GM19397 (cell line): Measurements from ENCODE around the gene TCF19.

Source experiments
- ATAC-seq: cut with Tn5 transposase; IDR thresholded peaks from one replicate; pipeline ENCODE4 v1.9.1; 2021; ENCODE audit warnings: mild to moderate bottlenecking, moderate library complexity; ENCODE audit not compliant: unreplicated experiment

The TCF19 gene, protein sequence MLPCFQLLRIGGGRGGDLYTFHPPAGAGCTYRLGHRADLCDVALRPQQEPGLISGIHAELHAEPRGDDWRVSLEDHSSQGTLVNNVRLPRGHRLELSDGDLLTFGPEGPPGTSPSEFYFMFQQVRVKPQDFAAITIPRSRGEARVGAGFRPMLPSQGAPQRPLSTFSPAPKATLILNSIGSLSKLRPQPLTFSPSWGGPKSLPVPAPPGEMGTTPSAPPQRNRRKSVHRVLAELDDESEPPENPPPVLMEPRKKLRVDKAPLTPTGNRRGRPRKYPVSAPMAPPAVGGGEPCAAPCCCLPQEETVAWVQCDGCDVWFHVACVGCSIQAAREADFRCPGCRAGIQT

DNA sequence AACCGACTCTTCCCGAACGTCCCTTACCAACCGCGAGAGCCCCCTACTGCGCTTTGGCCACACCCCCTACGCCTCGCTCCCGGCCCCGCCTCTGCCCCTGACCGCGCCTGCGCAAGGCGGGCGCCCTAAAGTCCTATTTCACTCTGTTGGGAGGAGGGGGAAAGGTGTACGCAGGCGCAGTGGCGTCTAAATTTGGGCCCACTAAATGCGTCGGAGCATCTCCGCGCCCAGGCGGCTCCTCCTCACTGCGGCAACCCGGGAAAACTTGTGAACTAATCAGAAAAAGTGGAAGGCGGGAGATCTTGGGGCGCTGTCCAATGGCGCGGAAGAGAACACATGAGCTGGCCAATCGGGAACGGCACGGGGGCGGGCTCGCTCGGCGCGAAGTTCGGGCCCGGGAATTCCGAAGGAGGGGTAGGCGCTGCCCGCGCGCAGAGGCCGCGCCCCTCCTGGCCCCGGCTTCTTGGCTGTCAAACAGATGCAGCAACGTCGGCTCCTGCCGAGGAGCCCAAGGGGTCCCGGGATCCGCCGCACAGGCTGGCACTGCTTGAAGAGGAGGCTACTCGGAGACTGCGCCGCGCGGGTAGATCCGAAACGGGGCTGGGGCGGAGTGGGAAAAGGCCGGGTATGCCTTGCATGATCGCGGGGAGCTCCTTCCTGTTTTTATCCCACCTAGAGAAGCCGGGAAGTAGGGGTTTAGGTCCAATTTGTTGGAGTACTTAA is at the start of gene TCF19:
Gene TCF19 (plus strand): TSS at position 450 of the 723 bp plus-strand sequence. CDS start 881 bp downstream, outside the sequence.
- ATAC-seq, result peak; percentile 90

DNA sequence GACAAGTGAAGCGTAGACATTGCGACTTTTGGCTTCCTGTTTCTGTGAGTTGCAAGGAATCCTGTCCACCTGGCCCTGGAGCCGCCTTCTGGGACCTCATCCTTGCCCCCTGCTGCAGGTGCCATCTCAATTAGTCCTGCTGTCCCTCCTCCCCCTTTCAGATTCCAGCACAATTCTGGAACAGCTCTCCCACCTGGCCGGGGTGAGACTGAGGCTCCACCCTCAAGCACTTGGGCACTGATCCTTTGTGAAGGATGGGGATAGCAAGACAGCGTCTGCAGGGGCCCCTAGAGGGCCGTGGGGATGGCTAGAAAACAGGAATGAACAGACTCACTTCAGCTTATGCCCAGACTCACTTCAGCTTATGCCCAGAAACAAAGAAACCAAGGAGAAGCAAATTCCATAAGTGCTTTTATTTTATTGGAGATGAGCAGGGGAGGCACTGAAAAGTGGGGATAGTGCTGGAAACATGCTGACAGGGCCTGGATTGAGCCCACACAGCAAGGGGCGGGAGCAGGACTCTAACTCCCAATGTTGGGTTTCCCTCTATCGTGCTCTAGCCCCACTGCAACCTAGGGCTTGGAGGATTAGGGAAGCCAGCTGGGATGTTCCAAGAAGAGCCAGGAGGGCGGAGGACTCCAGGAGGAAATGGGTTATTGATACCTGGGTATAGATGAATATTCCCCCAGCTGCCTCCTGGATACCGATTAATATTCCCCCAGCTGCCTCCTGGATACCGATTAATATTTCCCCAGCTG is 47.4 kb upstream of the TCF19 start:
- no peak for ATAC-seq

GRCh38 chr6:31111712-31112111 is 46.7 kb upstream of the TCF19 start:
- no peak for ATAC-seq

DNA sequence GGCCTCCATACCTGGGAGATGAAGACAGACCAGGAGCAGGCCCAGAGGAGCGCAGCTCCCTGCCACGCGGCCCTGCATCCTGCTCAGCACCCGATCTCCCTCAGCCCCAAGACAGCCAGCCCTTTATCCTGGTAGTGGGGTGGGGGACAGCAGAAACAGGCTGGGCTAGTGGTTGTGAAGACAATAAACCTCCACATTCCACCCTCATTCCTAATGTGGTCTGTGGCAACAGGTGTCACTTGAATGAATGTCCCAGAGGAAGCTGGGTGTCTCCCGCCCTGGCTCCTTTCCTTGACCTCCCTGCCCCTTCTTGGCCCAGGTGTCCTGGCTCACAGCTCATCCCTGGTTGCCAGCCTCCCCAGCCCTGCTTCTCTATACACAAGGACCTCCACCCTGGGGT is 45.9 kb upstream of the TCF19 start, which contains the start of gene C6orf15:
Gene C6orf15 (minus strand): TSS at position 98 of the 400 bp plus-strand sequence. CDS start 20 bp downstream, at position 78.
- no peak for ATAC-seq

DNA sequence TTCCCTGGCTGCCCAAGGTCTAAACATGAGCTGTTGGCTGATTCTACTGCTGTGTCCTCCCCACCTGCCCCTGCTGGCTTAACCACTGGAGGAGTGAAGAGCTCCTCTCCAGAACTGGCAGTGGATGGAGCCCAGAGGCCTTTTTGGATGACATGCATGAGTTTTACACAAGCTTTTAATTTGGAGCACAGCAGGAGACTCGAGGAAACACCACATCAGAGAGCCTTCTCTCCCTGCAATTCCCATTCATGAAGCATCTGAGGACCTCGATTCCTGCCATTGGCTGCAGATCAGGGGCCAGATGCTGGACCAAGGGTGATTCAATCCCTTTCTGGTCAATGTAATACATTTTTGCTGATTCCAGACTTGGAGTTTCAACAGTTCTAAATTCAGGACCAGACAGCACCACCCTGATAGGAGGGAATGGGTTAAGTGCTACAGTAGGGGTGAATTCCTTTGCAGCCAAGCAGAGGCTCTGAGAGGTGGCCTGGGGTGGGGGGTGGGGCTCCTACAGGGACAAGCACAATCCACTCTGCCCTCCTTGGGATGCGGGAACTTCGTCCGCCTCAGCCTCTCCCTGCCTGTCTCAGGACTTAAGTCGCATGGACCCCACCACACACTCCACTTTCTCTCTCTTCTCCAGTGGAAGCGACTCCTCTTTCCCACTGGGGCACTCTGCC is 44.4 kb upstream of the TCF19 start:
- ATAC-seq, result no peak

DNA sequence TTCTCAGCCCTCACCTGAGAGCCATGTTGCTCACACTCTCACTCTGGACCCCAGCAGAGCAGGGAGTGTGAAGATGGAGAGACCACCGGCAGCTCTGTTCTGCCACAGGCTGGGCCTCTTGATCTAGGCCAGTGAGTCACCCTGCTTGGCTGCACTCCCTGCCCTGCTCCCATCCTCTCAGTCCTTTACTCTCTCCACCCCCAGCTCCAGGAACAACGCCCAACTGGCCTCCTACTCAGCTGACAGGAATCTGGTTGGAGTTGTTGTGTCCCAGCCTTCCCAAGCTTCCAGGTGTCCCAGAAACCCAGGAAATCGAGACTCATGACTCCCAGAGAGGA is 43.9 kb upstream of the TCF19 start, which contains the start of gene PSORS1C1:
Gene PSORS1C1 (plus strand): TSS at position 260 of the 338 bp plus-strand sequence. CDS start 14,833 bp downstream, outside the sequence.
- no peak for ATAC-seq

- ATAC-seq, result no peak
Measured at GRCh38 chr6:31114970-31115849, 43.2 kb upstream of the TCF19 start.

DNA sequence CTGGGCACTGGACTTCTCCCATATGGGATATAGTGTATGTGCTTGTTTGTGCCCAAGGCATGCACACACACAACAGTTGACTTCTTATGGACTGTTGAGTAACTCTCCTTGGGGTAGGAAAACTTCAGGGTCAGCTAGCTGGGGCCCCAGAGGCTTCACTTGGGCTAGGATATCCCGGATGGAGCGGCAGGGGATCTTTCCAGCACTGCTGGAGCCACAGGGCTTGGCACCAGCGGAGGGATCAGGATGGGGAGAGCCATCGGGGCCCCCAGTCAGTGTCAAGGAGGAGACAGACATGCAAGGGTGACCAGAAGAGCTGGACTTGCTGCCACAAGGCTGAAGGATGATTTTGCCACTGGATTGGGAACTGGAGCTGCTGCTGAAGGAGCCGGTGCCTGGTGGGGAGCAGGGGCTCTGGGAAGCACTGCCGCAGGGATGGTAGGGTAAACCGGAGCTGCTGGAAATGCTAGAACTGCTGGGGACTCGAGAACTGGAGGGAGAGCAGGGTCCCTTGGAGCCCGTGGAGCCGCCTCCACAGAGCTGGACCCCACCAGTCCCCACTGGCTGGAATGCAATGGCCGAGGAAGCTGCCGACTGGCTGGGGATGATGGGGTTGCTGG is 42.3 kb upstream of the TCF19 start:
- ATAC-seq, result no peak

DNA sequence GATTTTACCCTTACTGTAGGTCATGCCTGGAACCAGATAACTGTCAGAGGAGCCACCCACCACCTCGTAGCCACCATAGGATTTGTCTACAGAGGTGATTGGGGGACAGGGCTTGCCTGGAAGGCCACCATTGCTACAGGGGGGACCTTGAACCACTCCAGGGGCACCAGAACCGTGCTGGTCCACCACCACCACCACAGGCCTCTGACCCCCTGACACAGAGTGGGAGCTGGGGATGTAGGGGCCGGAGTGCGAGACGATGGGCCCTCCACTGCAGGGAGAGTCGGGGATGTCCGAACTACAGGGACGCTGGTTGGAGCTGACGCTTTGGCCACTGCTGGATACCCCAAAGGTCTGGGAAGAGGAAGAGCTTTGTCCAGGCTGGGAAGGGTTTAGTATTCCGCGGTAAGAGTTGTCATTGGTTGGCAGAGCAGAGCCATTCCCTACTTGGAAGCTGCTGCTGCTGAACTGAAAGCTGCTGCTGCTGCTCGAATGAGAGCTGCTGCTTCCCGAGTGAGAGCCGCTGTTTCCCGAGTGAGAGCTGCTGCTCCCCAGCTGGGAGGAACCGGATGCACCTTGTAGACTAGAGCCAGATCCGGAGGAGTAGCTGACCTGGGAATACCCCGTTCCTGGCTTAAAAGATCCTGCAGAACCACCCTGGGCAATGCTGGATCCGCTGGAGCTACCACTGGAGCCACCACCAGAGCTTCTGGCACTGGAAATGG is 41.6 kb upstream of the TCF19 start:
- no peak for ATAC-seq

GRCh38 chr6:31118178-31118577 is 40.2 kb upstream of the TCF19 start:
- no peak for ATAC-seq

- ATAC-seq, result no peak
Measured at GRCh38 chr6:31120151-31120915, 38.1 kb upstream of the TCF19 start, which contains the start of gene CDSN. TSS of gene CDSN (minus strand) at chr6:31120446. CDS start at chr6:31120419, 27 bp downstream.

DNA sequence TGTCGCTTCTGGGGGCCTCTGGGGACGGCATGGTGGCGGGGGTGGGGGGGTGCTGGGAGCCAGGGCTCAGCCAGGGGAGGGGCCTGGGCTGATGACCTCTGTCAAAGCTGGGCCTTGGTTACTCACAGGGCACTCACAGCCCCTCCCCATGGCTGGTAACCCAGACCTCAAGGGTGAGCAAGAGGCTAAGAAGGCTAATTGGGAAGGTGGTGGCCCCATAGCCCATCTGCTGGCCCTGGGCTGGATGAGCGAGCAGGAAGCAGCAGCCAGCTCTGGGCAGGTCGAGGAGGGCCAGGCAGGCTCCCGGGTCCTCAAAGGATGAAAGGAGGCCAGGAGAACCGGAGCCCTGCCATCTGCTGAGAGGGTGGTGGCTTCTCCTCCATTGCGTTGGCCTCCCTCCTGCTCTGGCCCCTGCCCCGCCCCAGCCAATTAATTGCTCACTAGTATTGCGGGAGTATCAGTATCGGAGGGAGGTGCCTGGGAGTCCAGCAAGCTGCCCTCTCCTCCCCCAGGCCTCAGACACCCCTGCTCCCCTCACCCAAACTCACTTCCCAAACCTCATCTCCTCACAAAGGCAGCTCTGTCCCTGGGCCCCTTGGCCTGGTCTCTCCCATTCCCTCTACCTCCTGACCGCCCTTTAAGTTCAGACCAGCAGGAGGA is 37.1 kb upstream of the TCF19 start:
- no peak for ATAC-seq

DNA sequence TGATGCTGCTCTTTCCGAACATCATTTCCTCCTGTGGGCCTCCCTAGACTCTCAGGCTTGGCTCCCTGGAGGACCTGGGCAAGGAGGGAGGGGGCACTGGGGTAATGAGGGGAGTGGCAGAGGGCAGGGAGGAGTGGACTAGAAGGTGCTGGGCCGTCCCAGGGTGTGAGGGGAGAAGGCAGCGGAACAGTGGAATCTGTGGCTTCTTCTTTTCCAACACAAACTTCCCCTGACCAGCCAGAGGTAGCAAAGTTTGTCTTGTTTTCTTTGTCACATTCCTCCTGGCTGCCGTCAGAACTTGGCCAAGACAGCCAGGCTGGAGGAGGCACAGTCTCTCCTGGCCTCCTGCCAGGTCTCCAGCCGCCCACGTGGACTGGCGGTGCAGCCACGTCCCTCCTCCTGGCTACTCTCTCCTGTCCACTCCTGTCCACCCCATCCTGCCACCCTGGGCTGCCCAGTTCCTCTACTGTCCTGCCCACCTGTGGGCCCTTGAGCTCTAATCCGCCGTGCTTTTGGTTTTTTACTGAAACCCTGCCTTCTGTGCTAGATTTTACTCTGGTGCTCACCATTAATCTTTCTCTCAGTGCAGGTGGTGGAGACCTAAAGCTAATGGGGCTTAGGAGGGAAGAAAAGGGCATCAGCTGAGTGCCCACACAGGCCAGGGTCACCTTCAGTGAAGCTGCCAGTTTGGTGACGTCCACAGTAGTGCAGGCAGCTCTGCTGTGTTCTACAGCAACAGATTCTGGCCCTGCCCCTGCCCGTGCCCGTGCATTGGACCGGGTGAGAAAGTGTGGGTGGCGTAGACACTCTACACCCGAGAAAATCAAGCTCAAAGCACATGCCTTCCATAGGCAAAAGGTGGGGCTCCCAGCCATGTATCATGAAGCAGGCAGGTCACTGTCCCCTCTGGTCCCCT is 35.3 kb upstream of the TCF19 start:
- ATAC-seq, result no peak

DNA sequence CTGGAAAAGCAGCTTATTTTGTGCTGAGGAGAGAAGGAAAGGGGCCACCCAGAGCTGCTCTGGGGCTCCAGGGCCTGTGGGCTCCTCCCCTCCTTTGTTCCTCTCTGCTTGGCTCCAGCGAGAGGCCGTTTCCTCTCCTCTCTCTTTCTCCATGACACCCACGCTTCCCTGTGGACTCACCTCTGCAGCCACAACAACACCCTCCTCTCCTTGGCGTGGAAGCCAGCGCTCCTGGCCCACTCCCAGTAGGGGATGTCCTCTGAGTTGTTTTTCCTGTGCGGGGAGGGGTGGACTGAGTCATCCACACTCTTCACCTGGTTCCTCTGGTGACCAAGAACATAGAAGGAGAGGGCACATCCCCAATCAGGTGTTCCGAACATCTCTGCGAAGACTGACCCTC is 33.2 kb upstream of the TCF19 start:
- no peak for ATAC-seq

- ATAC-seq, result no peak
Measured at GRCh38 chr6:31125586-31126363, 32.6 kb upstream of the TCF19 start.
